Vagina (tissue), 2 donors: ENCODE results near the gene ABHD12. TPM values are rescaled to one million over a fixed set of nuclear protein-coding genes. Genes with fewer than 3 reads are reported as not detected.

Experiments
- DNase-seq, 2 donors: peaks; one replicate each; pipeline ENCODE4 v3.0.0-alpha.2; 2017; ENCODE audit errors: extremely low spot score in 2 of 2
- H3K27ac ChIP-seq: fragments of 200-600 bp; sonication (generic); one replicate; pipeline ENCODE4 v1.5.1; 2019
- H3K27me3 ChIP-seq: fragments of 200-600 bp; sonication (generic); one replicate; pipeline ENCODE4 v1.5.1; 2019
- H3K36me3 ChIP-seq, 2 donors: fragments of 200-600 bp; sonication (generic); one replicate each; pipeline ENCODE4 v1.5.1; 2017 to 2019
- H3K4me1 ChIP-seq: fragments of 200-600 bp; sonication (generic); one replicate; pipeline ENCODE4 v1.5.1; 2019
- H3K4me3 ChIP-seq, 2 donors: fragments of 200-600 bp; sonication (generic); 1 replicate in 1 of 2; 2 replicates in 1 of 2; pipeline ENCODE4 v1.5.1; 2016 to 2019
- H3K9me3 ChIP-seq: fragments of 200-600 bp; sonication (generic); one replicate; pipeline ENCODE4 v1.5.1; 2019
- POLR2A ChIP-seq, 2 donors: fragments of 450-650 bp; IDR thresholded peaks; one replicate each; pipeline ENCODE4 v1.6.1; 2017; ENCODE audit warnings: antibody characterized with exemption in 2 of 2, mild to moderate bottlenecking in 2 of 2, moderate library complexity in 2 of 2
- POLR2AphosphoS5 ChIP-seq, 2 donors: sonication (generic); formaldehyde crosslinking; IDR thresholded peaks; one replicate each; pipeline ENCODE4 v1.9.0; 2017; ENCODE audit warnings: antibody characterized with exemption in 2 of 2, mild to moderate bottlenecking in 2 of 2, low read depth in 1 of 2; ENCODE audit not compliant: insufficient read depth in 1 of 2
- intact Hi-C: fragments of 100-400 bp; cut with DNase I; formaldehyde crosslinking; loops from one replicate; pipeline ENCODE4 v1.15.1; 2023
- total RNA-seq: library from RNA; depleted of rRNA; stranded (reverse); fragments of >200 nt; gene quantifications from one replicate; pipeline ENCODE4 v1.2.3, GENCODE V29; 2016
- TF ChIP-seq, protein P1 (sequence below), 3 experiments: fragments of 450-650 bp in 2 of 3; fragments of 200-600 bp in 1 of 3; sonication (generic) in 1 of 3; IDR thresholded peaks; one replicate each; pipeline ENCODE4 v1.5.1; 2017 to 2019; ENCODE audit warnings: antibody characterized with exemption in 3 of 3, mild to moderate bottlenecking in 2 of 3, moderate library complexity in 2 of 3

The ABHD12 gene
- total RNA-seq, 1 donor from 2014 or later, result 36.6 TPM

DNA sequence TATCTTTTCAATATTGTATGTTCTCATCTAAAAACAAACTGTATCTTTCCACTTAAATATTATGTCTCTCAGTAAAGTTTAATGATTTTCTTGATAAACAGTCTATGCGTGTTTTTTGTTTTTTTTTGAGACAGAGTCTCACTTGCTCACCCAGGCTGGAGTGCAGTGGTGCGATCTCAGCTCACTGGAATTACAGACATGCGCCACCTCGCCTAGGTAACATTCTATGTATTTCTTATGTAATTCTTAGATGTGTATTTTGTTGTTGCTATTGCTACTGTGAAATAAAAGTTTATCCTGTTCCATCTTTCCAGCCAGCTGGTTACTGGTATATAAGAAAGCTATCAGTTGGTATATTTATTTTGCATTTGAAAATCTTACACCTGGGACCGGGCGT is 29.4 kb downstream of the ABHD12 start:
- intact Hi-C loops, result no loop called here

DNA sequence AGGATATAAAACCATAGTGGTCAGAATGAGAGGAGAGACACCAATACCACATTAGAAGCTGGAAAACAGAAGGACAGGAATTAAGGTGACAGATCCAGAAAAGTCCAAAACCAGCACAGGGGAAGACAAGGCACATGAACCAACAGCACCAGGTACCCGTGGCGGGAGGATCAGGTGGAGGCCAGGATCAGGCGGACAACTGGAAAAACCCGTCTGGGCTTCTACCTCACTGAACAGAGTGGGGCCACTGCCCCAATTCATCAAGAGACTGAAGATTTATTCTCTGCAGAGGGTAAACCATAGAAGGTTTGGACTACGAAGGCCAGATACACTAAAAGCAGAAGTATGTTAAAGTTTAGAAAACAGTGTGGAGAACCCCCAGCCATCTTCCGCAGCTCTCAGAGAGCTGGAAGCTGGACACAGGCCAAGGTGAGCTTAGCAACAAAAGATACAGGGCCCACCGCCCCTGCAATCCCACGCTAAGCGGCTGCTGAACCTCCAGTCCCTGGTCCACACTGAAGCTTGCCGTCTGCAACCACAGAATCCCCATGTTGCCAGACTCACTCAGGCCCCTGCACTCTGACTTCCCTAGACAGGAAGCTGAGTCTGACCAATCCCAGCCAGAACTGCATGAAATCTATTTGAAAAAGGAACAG is 29.9 kb downstream of the ABHD12 start:
- Histone ChIP-seq H3K4me1 (peaks cover 9% of the 10 kb centered on the region), H3K27ac (no peak overlapping the region), H3K4me3 (no peak overlapping the region), H3K36me3 (no peaks in the 10 kb centered on the region), H3K27me3 (no peaks in the 10 kb centered on the region), H3K9me3 (no peaks in the 10 kb centered on the region)
- TF ChIP-seq, protein P1, sequence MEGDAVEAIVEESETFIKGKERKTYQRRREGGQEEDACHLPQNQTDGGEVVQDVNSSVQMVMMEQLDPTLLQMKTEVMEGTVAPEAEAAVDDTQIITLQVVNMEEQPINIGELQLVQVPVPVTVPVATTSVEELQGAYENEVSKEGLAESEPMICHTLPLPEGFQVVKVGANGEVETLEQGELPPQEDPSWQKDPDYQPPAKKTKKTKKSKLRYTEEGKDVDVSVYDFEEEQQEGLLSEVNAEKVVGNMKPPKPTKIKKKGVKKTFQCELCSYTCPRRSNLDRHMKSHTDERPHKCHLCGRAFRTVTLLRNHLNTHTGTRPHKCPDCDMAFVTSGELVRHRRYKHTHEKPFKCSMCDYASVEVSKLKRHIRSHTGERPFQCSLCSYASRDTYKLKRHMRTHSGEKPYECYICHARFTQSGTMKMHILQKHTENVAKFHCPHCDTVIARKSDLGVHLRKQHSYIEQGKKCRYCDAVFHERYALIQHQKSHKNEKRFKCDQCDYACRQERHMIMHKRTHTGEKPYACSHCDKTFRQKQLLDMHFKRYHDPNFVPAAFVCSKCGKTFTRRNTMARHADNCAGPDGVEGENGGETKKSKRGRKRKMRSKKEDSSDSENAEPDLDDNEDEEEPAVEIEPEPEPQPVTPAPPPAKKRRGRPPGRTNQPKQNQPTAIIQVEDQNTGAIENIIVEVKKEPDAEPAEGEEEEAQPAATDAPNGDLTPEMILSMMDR (IDR thresholded peaks at IDR 0.05), result no peak
- TF ChIP-seq POLR2AphosphoS5 (IDR thresholded peaks at IDR 0.05; ENCODE audit: insufficient read depth in 1 of 2, low read depth in 1 of 2), result no peak
- no peak for TF ChIP-seq POLR2A (IDR thresholded peaks at IDR 0.05)
- intact Hi-C loops, result no loop called here
- no peak for DNase-seq

More for the DNA sequence above, 29.4 kb downstream of the ABHD12 start:
- Histone ChIP-seq H3K4me1 (peaks cover 9% of the 10 kb centered on the region), H3K4me3 (no peak overlapping the region), H3K27me3 (no peaks in the 10 kb centered on the region), H3K9me3 (no peaks in the 10 kb centered on the region), H3K36me3 (no peaks in the 10 kb centered on the region), H3K27ac (no peak overlapping the region)
- DNase-seq, result no peak
- TF ChIP-seq POLR2AphosphoS5 (IDR thresholded peaks at IDR 0.05; ENCODE audit: insufficient read depth in 1 of 2, low read depth in 1 of 2) (no peak), POLR2A (IDR thresholded peaks at IDR 0.05) (no peak)
- TF ChIP-seq, protein P1 (IDR thresholded peaks at IDR 0.05), result no peak

DNA sequence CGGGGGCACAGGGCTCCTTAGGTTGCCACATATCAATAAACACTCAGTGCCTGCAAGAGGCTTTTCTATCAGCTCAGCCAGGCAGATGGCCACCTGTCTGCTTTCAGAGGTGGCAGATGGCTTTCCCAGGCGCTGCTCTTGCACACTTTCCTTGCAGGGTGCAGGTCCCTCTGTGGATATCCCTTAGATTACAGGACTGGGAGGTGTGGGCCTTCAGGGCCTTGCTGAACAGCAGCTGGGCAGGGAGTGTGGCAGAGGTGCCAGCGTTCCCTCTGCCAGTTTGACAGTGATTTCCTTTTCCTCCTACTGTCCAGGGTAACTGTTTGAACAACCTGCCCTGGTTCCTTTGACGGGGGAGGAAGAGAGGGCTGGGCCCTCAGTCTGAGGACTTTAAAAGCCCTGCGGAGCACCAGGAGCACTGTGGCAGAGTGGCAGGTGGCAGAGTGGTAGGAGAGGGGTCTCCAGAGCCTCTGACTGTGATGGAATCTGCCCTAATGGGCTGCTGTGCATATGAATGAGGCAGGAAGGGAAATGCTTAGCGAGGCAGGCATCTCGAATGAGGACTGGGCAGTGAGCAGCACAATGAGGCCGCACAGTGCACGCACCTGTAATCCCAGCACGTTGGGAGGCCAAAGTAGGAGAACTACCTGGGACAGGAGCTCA is 34.2 kb downstream of the ABHD12 start:
- Histone ChIP-seq H3K9me3 (no peaks in the 10 kb centered on the region), H3K27me3 (no peaks in the 10 kb centered on the region), H3K4me3 (no peak overlapping the region), H3K27ac (no peak overlapping the region), H3K4me1 (peaks cover 30% of the 10 kb centered on the region), H3K36me3 (no peaks in the 10 kb centered on the region)
- DNase-seq, result no peak
- TF ChIP-seq, protein P1 (IDR thresholded peaks at IDR 0.05), result no peak
- no peak for TF ChIP-seq POLR2A (IDR thresholded peaks at IDR 0.05)
- no peak for TF ChIP-seq POLR2AphosphoS5 (IDR thresholded peaks at IDR 0.05; ENCODE audit: insufficient read depth in 1 of 2, low read depth in 1 of 2)
- intact Hi-C loops, result no loop called here

DNA sequence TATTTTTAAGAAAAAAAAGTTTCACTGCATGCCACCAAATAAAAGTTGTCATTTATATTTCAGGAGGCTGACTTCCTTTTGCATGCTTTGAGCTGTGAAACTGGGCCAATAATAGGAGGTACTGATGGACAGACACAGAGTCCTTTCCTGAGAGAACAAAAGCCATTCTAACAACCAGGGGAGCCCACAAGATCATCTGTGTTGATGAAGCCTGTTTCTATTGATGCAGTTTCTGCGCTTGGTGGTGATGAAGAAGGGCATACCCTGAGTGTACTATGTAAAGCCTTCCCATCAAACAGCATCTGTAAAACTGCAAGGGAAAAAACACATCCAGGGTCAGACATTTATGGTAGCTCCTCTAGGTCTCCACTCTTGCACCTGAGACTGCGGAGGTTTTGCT is 34.8 kb downstream of the ABHD12 start:
- Histone ChIP-seq H3K36me3 (no peaks in the 10 kb centered on the region), H3K9me3 (no peaks in the 10 kb centered on the region), H3K4me3 (no peak overlapping the region), H3K27me3 (no peaks in the 10 kb centered on the region), H3K27ac (no peak overlapping the region), H3K4me1 (peaks cover 26% of the 10 kb centered on the region)
- no peak for TF ChIP-seq POLR2A (IDR thresholded peaks at IDR 0.05)
- intact Hi-C loops, result no loop called here
- no peak for DNase-seq

DNA sequence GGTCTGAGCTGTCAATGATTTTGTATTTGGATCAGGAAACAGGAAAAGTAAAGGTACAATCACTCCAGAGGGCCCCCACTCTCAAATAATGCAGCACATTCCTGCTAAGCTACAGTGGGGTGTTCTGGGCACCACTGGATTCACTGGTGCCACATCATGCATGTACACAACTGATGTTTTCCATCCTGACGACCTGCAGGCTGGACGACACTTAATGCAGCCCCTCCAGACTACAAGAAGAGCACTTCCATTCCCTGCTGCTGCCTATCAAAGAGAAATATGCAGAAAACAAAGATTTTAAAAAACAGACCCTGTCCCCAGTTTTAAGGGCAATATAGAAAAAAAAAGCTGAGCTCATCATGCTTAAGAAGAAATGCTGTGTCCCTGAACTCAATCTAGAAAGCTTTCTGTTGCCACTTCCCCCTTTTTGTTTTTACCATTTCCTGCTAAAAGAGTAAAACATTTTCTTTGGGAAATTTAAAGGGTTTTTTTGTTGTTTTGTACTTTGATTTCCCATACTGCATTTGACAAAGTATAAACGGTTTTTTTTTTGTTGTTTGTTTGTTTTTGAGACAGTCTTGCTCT is 35.5 kb downstream of the ABHD12 start:
- Histone ChIP-seq H3K27me3 (no peaks in the 10 kb centered on the region), H3K4me1 (peaks cover 21% of the 10 kb centered on the region), H3K36me3 (no peaks in the 10 kb centered on the region), H3K4me3 (no peak overlapping the region), H3K27ac (no peak overlapping the region), H3K9me3 (no peaks in the 10 kb centered on the region)
- no peak for TF ChIP-seq POLR2AphosphoS5 (IDR thresholded peaks at IDR 0.05; ENCODE audit: insufficient read depth in 1 of 2, low read depth in 1 of 2)
- TF ChIP-seq POLR2A (IDR thresholded peaks at IDR 0.05), result no peak
- TF ChIP-seq, protein P1 (IDR thresholded peaks at IDR 0.05), result no peak
- no peak for DNase-seq
- intact Hi-C loops, result no loop called here
